ENCODE results near the gene RPL11.
"Not testable (repeated sequence)": the region's sequence is repeated elsewhere in the genome, so short reads cannot be mapped to it uniquely, and the experiment has no call there.

RPL11 gene

DNA sequence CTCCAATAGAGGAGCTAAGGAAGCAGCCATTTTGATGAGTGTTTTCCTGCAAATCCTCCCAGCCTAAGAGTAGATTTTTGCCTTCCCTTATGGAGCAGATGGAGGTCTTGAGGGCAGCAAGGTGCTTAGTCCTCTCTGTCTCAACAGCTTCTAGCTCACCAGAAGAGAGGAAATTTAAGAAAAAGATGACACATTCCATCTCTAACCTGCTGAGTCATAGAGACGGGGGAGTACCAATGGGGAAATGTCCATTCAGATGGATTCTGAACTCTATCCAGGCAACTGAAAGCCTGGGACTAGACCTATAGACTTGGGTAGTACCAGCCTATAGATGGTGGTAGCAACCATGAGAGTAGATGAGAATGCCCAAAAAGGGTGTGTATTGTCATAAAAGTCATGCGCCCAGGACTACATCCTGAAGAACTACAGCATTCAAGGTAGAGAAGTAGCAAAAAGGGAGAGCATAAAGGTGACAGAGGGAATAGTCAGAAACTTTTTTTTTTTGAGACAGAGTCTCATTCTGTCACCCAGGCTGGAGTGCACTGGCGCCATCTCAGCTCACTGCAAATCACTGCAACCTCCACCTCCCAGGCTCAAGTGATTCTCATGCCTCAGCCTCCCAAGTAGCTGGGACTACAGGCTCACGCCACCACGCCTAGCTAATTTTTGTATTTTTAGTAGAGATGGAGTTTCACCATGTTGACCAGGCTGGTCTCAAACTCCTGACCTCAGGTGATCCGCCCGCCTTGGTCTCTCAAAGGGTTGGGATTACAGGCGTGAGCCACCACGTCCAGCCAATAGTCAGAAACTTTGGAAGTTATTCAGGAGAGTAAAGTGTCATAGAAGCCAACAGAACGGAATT lies 41.0 kb downstream of the RPL11 start:
- H3K4me3 ChIP-seq (ENCODE audit: severe bottlenecking), result no peak overlapping the region
- 0 out of 3 replicates have a peak, but pooled peaks have one; percentile 31 for ATAC-seq (ENCODE audit: low read depth)
- no peak overlapping the region for H3K27ac ChIP-seq (ENCODE audit: poor library complexity, severe bottlenecking)
- no peaks in the 10 kb centered on the region for H3K27me3 ChIP-seq (ENCODE audit: insufficient read depth, poor library complexity, severe bottlenecking)
- DNase-seq (ENCODE audit: low spot score), result no peak
- TF ChIP-seq CTCF (IDR thresholded peaks at IDR 0.05; ENCODE audit: poor library complexity, severe bottlenecking), result no peak
- no peaks in the 10 kb centered on the region for H3K36me3 ChIP-seq (ENCODE audit: low read depth)
- H3K9me3 ChIP-seq (ENCODE audit: severe bottlenecking), result no peaks in the 10 kb centered on the region
- no peaks in the 10 kb centered on the region for H3K4me1 ChIP-seq (ENCODE audit: insufficient read depth, poor library complexity, severe bottlenecking)

DNA sequence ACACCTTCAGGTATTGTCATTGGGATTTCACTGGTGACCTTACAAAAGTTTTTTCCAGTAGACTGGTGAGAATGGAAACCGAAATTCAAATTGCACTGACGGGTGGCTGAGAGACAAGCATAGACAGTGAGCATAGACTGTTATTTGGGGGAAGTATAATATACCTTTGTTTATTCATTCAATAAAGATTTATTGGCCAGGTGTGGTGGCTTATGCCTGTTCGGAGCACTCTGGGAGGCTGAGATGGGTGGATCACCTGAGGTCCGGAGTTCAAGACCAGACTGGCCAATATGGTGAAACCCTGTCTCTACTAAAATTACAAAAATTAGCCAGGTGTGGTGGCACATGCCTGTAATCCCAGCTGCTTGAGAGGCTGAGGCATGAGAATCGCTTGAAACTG lies 41.7 kb downstream of the RPL11 start:
- not testable (repeated sequence) for H3K4me1 ChIP-seq (ENCODE audit: insufficient read depth, poor library complexity, severe bottlenecking); H3K27me3 ChIP-seq (ENCODE audit: insufficient read depth, poor library complexity, severe bottlenecking); H3K36me3 ChIP-seq (ENCODE audit: low read depth); H3K27ac ChIP-seq (ENCODE audit: poor library complexity, severe bottlenecking); H3K4me3 ChIP-seq (ENCODE audit: severe bottlenecking); DNase-seq (ENCODE audit: low spot score); ATAC-seq (ENCODE audit: low read depth); H3K9me3 ChIP-seq (ENCODE audit: severe bottlenecking)

DNA sequence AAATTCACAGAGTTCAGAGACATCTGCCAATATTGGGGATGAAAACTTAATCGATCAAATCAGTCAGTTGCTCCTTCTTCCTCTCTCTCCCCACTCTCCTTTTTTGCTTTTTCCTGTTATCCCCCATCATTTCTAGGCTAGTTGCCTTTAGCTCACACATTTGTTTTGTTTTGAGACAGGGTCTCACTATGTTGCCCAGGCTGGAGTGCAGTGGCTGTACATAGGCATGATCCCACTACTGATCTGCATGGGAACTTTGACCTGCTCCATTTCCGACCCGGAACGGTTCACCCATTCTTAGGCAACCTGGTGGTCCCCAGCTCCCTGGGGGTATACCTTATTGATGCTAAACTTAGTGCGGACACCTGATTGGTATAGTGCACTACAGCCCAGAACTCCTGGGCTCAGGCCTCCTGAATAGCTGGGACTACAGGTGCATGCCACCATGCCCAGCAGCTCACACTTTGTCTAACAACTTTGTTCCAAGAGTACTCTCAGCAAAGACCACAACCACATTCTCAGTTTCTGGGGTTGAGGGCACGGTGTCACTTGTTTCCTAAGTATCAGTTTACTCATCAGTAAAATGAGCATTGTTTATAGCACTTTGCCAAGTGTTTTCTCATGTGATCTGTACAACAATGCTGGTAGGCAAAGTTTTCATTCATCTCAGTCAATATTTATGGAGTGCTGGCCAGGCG lies 45.0 kb downstream of the RPL11 start:
- H3K4me1 ChIP-seq (ENCODE audit: insufficient read depth, poor library complexity, severe bottlenecking), result no peaks in the 10 kb centered on the region
- no peaks in the 10 kb centered on the region for H3K36me3 ChIP-seq (ENCODE audit: low read depth)
- no peaks in the 10 kb centered on the region for H3K9me3 ChIP-seq (ENCODE audit: severe bottlenecking)
- no peak for DNase-seq (ENCODE audit: low spot score)
- no peak overlapping the region for H3K27ac ChIP-seq (ENCODE audit: poor library complexity, severe bottlenecking)
- H3K4me3 ChIP-seq (ENCODE audit: severe bottlenecking), result no peak overlapping the region
- TF ChIP-seq CTCF (IDR thresholded peaks at IDR 0.05; ENCODE audit: poor library complexity, severe bottlenecking), result no peak
- no peaks in the 10 kb centered on the region for H3K27me3 ChIP-seq (ENCODE audit: insufficient read depth, poor library complexity, severe bottlenecking)
- ATAC-seq (ENCODE audit: low read depth), result no peak

DNA sequence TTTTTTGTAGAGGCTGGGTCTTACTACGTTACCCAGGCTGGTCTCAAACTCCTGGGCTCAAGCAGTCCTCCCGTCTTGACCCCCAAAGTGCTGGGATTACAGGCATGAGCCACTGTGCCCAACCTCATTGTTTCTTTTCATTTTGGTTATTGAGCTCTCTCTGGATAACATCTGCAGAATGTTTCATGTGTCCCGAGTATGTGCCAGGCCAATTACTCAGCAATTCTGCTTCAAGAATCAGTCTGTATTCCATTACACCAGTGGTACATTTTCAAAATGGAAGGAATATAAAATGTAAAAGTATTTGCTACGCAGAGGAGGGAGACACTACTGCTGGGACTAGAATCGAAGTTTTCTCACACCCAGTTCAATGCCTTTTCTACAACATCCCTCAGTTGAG lies 50.0 kb downstream of the RPL11 start:
- Histone ChIP-seq H3K4me1 (ENCODE audit: insufficient read depth, poor library complexity, severe bottlenecking) (peaks cover 16% of the 10 kb centered on the region), H3K9me3 (ENCODE audit: severe bottlenecking) (no peaks in the 10 kb centered on the region), H3K36me3 (ENCODE audit: low read depth) (peaks cover 15% of the 10 kb centered on the region), H3K27me3 (ENCODE audit: insufficient read depth, poor library complexity, severe bottlenecking) (no peaks in the 10 kb centered on the region), H3K4me3 (ENCODE audit: severe bottlenecking) (no peak overlapping the region), H3K27ac (ENCODE audit: poor library complexity, severe bottlenecking) (peak overlapping the region; percentile 58)
- ATAC-seq (ENCODE audit: low read depth), result no peak
- TF ChIP-seq CTCF (IDR thresholded peaks at IDR 0.05; ENCODE audit: poor library complexity, severe bottlenecking), result no peak
- no peak for DNase-seq (ENCODE audit: low spot score)

DNA sequence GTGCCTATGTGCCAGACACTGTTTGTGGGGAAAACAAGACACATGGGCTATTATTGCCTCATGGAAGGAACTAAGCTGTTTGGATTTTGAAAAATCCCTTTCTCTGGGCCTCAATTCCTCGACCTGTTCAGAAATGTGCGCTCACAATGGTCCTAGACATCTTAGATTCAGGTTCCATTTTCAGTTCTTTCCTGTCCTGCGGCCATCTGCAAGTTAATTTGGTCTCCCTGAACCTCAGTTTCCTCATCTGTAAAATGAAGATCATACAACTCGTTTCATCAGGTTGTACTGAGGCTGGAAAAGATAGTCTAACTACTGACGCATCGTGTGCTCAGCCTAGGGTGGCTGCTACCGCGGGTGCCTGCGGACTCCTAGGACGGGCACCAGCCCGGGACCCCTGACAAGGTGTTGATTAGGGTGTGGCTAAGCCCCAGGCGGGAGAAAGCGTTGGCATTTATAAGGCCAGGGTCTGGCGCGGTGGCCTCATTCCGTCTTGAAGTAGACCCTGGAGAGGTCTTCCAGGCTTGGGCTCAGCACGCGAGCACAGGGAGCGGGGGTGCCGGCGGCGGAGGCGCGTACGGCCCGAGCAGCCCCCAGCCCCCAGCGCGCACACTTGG lies 51.2 kb downstream of the RPL11 start:
- ATAC-seq (ENCODE audit: low read depth), result peak; percentile 22
- peak overlapping the region; percentile 58 for H3K27ac ChIP-seq (ENCODE audit: poor library complexity, severe bottlenecking)
- peaks cover 16% of the 10 kb centered on the region for H3K4me1 ChIP-seq (ENCODE audit: insufficient read depth, poor library complexity, severe bottlenecking)

More for the DNA sequence above, 51.2 kb downstream of the RPL11 start:
- H3K9me3 ChIP-seq (ENCODE audit: severe bottlenecking), result no peaks in the 10 kb centered on the region
- H3K27me3 ChIP-seq (ENCODE audit: insufficient read depth, poor library complexity, severe bottlenecking), result no peaks in the 10 kb centered on the region
- H3K36me3 ChIP-seq (ENCODE audit: low read depth), result peaks cover 24% of the 10 kb centered on the region
- peak overlapping the region; percentile 89 for H3K4me3 ChIP-seq (ENCODE audit: severe bottlenecking)
- no peak for TF ChIP-seq CTCF (IDR thresholded peaks at IDR 0.05; ENCODE audit: poor library complexity, severe bottlenecking)
- no peak for DNase-seq (ENCODE audit: low spot score)
